Measurements from ENCODE around the gene RNF213. TPM values are rescaled to one million over a fixed set of nuclear protein-coding genes. Genes with fewer than 3 reads are reported as not detected.

RNF213 gene
- total and polyA plus RNA-seq, 2 of the 8 experiments (the other 6 are each of a cell fraction or from before 2014, with no cell fraction given) = 33.8 to 62.8 TPM

GRCh38 chr17:80253631-80254395 lies 6.8 kb upstream of the RNF213 start (continued):
- TF ChIP-seq NANOG (IDR thresholded peaks at IDR 0.05; ENCODE audit: insufficient read depth, low read depth, low read length, poor library complexity, severe bottlenecking) (no peak), SUZ12 (IDR thresholded peaks at IDR 0.05; ENCODE audit: low read length) (no peak), RAD21 (IDR thresholded peaks at IDR 0.05 in 1 of 2, conservative IDR thresholded peaks at IDR 0.05 in 1 of 2; ENCODE audit: low read depth in 2 of 2, low read length in 2 of 2) (no peak), CHD7 (IDR thresholded peaks at IDR 0.05; ENCODE audit: insufficient replicate concordance, low read length) (no peak), JUND (IDR thresholded peaks at IDR 0.05; ENCODE audit: low read length) (no peak), NRF1 (IDR thresholded peaks at IDR 0.05; ENCODE audit: low read depth, low read length) (no peak), CBX8 (IDR thresholded peaks at IDR 0.05; ENCODE audit: borderline replicate concordance, low read depth, low read length) (no peak), CHD2 (IDR thresholded peaks at IDR 0.05; ENCODE audit: low read length) (no peak)

All from H1 (cell line).